H1 (cell line): ENCODE measurements around the gene CHSY1. TPM values are rescaled to one million over a fixed set of nuclear protein-coding genes. Genes with fewer than 3 reads are reported as not detected.

ENCODE experiments used
- HDAC6 ChIP-seq: IDR thresholded peaks from one replicate; pipeline ENCODE4 v1.7.1; 2012; ENCODE audit warnings: low read depth, mild to moderate bottlenecking, inconsistent platforms, low read length, moderate library complexity
- KDM4A ChIP-seq: IDR thresholded peaks from one replicate; pipeline ENCODE4 v1.7.1; 2012; ENCODE audit warnings: low read depth, mild to moderate bottlenecking, moderate library complexity, low read length, inconsistent platforms; ENCODE audit not compliant: severe bottlenecking
- SP4 ChIP-seq: IDR thresholded peaks from 2 replicates; pipeline ENCODE4 v1.6.1; 2012; ENCODE audit warnings: low read length, inconsistent platforms
- ZNF274 ChIP-seq: IDR thresholded peaks from 2 replicates; pipeline ENCODE4 v1.7.0; 2012; ENCODE audit warnings: low read length, borderline replicate concordance; ENCODE audit errors: extremely low read depth
- polyA plus RNA-seq, 7 experiments: library from polyadenylated mRNA; depleted of rRNA in 3 of 7; stranded (reverse) in 5 of 7; unstranded in 2 of 7; fragments of >200 nt in 5 of 7; fragments of 200-250 nt in 2 of 7; gene quantifications; 1 replicate in 5 of 7; 2 replicates in 1 of 7; 4 replicates in 1 of 7; pipeline versions ENCODE4 v1.2.1 to v1.2.3, GENCODE V29; 2011 to 2013; ENCODE audit warnings: missing spikeins in 2 of 7, mixed read lengths in 2 of 7
- total RNA-seq: library from RNA; stranded (reverse); fragmentation: NEBNext Ultra II Directional; extraction: Animal tissue kit (Norgen Biotek cat#: 25700); gene quantifications from 2 replicates; pipeline ENCODE4 v1.2.1, GENCODE V29; 2021

CHSY1 gene
- total and polyA plus RNA-seq, 2 of the 8 experiments (the other 6 are each of a cell fraction or from before 2014, with no cell fraction given), result 24.9 to 60.7 TPM

GRCh38 chr15:101158166-101159095, 93.4 kb downstream of the CHSY1 start (continued):
- TF ChIP-seq ZNF274, result no peak
- no peak for TF ChIP-seq KDM4A
- no peak for TF ChIP-seq SP4
- no peak for TF ChIP-seq HDAC6
